Tibial nerve (tissue), 4 donors: ENCODE measurements around the gene ATP6V0E1.

Source experiments
- EP300 ChIP-seq, 2 donors: sonication (generic); formaldehyde crosslinking; IDR thresholded peaks; one replicate each; pipeline ENCODE4 v1.6.1; 2017; ENCODE audit warnings: antibody characterized with exemption in 2 of 2, mild to moderate bottlenecking in 1 of 2
- TF ChIP-seq, protein P1 (sequence below), 5 experiments: fragments of 200-600 bp in 3 of 5; fragments of 450-650 bp in 2 of 5; sonication (generic) in 3 of 5; IDR thresholded peaks; one replicate each; pipeline ENCODE4 v1.5.1; 2016 to 2019; ENCODE audit warnings: antibody characterized with exemption in 5 of 5, mild to moderate bottlenecking in 3 of 5, moderate library complexity in 2 of 5

DNA sequence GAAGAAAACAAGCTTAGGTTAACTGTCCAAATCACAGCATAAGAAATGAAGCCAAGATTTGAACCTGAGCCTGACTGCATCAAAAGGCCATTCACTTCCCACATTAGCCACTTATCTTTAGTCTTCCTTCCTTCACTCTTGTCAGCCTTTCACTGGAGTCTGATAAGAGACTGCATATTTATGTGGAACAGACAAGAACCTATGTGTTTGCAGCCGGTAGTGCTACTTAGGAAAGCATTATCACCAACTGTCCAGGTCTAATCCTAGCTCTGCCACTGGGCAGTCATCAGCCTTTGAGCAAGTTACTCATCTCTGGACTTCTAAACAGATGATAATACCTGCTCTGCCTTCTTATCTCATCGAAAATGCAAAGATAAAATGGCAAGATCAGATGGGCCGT lies 12.1 kb upstream of the ATP6V0E1 start:
- TF ChIP-seq, protein P1, sequence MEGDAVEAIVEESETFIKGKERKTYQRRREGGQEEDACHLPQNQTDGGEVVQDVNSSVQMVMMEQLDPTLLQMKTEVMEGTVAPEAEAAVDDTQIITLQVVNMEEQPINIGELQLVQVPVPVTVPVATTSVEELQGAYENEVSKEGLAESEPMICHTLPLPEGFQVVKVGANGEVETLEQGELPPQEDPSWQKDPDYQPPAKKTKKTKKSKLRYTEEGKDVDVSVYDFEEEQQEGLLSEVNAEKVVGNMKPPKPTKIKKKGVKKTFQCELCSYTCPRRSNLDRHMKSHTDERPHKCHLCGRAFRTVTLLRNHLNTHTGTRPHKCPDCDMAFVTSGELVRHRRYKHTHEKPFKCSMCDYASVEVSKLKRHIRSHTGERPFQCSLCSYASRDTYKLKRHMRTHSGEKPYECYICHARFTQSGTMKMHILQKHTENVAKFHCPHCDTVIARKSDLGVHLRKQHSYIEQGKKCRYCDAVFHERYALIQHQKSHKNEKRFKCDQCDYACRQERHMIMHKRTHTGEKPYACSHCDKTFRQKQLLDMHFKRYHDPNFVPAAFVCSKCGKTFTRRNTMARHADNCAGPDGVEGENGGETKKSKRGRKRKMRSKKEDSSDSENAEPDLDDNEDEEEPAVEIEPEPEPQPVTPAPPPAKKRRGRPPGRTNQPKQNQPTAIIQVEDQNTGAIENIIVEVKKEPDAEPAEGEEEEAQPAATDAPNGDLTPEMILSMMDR (IDR thresholded peaks at IDR 0.05): no peak
- no peak for TF ChIP-seq EP300 (IDR thresholded peaks at IDR 0.05)
